HCT116 (cell line): Measurements from ENCODE around the gene TCF7L2.

Experiments used
- ATF3 ChIP-seq: IDR thresholded peaks from 2 replicates; pipeline ENCODE4 v1.6.1; 2012
- CTCF ChIP-seq, 3 experiments: fragments of 200-600 bp in 1 of 3; sonication (generic) in 1 of 3; IDR thresholded peaks in 2 of 3; conservative IDR thresholded peaks in 1 of 3; 2 replicates each; pipeline ENCODE4 v1.5.1; 2012 to 2017; ENCODE audit warnings: low read depth in 2 of 3, low read length in 2 of 3, antibody characterized with exemption in 1 of 3, borderline replicate concordance in 1 of 3, control low read depth in 1 of 3, mild to moderate bottlenecking in 1 of 3, mixed read lengths in 1 of 3, mixed run types in 1 of 3, moderate library complexity in 1 of 3; ENCODE audit not compliant: insufficient read depth in 1 of 3
- EZH2 ChIP-seq: fragments of 200-600 bp; sonication (generic); IDR thresholded peaks from 2 replicates; pipeline ENCODE4 v1.6.1; 2017; ENCODE audit warnings: antibody characterized with exemption, mixed run types
- POLR2A ChIP-seq: IDR thresholded peaks from 2 replicates; pipeline ENCODE4 v1.7.0; 2011; ENCODE audit warnings: borderline replicate concordance; ENCODE audit not compliant: insufficient read depth, insufficient read length; ENCODE audit errors: extremely low read depth
- POLR2AphosphoS5 ChIP-seq: IDR thresholded peaks from 2 replicates; pipeline ENCODE4 v1.6.1; 2011; ENCODE audit warnings: mild to moderate bottlenecking, low read depth, low read length, moderate library complexity
- REST ChIP-seq: IDR thresholded peaks from 2 replicates; pipeline ENCODE4 v1.6.1; 2012; ENCODE audit warnings: low read depth
- TCF7L2 ChIP-seq: IDR thresholded peaks from 2 replicates; pipeline ENCODE4 v1.7.0; 2011; ENCODE audit warnings: borderline replicate concordance, inconsistent platforms; ENCODE audit not compliant: insufficient read depth, insufficient read length; ENCODE audit errors: extremely low read depth
- YY1 ChIP-seq: IDR thresholded peaks from 2 replicates; pipeline ENCODE4 v1.6.1; 2011; ENCODE audit warnings: low read length, low read depth, moderate library complexity, mild to moderate bottlenecking; ENCODE audit not compliant: insufficient replicate concordance; ENCODE audit errors: extremely low read depth

GRCh38 chr10:112907893-112908292 is 42.2 kb upstream of the TCF7L2 start:
- no peak for TF ChIP-seq YY1
- no peak; the same call in 1 of the 2 replicates for TF ChIP-seq POLR2AphosphoS5
- TF ChIP-seq CTCF (IDR thresholded peaks at IDR 0.05 in 2 of 3, conservative IDR thresholded peaks at IDR 0.05 in 1 of 3; ENCODE audit: borderline replicate concordance in 1 of 3, insufficient read depth in 1 of 3, low read depth in 2 of 3, low read length in 2 of 3) = no peak
- TF ChIP-seq POLR2A = no peak
- TF ChIP-seq TCF7L2 = no peak
- TF ChIP-seq EZH2 = no peak
- no peak for TF ChIP-seq REST
- no peak for TF ChIP-seq ATF3
